CD4-positive, alpha-beta memory T cell (primary cell): ENCODE measurements around the gene BEGAIN. TPM values are rescaled to one million over a fixed set of nuclear protein-coding genes. Genes with fewer than 3 reads are reported as not detected.
A peak's percentile ranks its signal among the peaks of the same experiment; 100 is the strongest.

Experiments used
- CTCF ChIA-PET: fragments of 350-600 bp; sonication (Branson Sonifier 250); formaldehyde crosslinking; loops from one replicate; lab custom pipeline; 2021; ENCODE audit warnings: inconsistent platforms; ENCODE audit not compliant: partially characterized antibody; lab: Charles Lee
- POLR2A ChIA-PET: fragments of 350-600 bp; sonication (Branson Sonifier 250); formaldehyde crosslinking; loops from one replicate; lab custom pipeline; 2021; ENCODE audit not compliant: partially characterized antibody; lab: Charles Lee
- DNase-seq, 5 donors: peaks; one replicate each; pipeline versions ENCODE4 v3.0.0 to v3.0.0-alpha.2; 2020 to 2022; ENCODE audit warnings: mixed read lengths in 1 of 5
- H3K27ac ChIP-seq: one replicate; pipeline ENCODE4 v1.7.0; 2013; ENCODE audit warnings: low read depth, low read length
- H3K27me3 ChIP-seq: 2 replicates; pipeline ENCODE4 v1.7.0; 2013; ENCODE audit warnings: mild to moderate bottlenecking, low read length, moderate library complexity; ENCODE audit not compliant: insufficient read depth
- H3K36me3 ChIP-seq: 2 replicates; pipeline ENCODE4 v1.7.0; 2013; ENCODE audit warnings: mild to moderate bottlenecking, low read length, moderate library complexity; ENCODE audit not compliant: insufficient read depth
- H3K4me1 ChIP-seq: 2 replicates; pipeline ENCODE4 v1.7.0; 2013; ENCODE audit warnings: mild to moderate bottlenecking, low read length, moderate library complexity; ENCODE audit not compliant: insufficient read depth
- H3K4me3 ChIP-seq, 2 donors: one replicate each; pipeline ENCODE4 v1.7.0; 2013; ENCODE audit warnings: low read length in 2 of 2, mild to moderate bottlenecking in 1 of 2
- H3K9me3 ChIP-seq, 2 donors: one replicate each; pipeline ENCODE4 v1.7.0; 2013; ENCODE audit warnings: low read length in 2 of 2, control low read depth in 1 of 2; ENCODE audit not compliant: control insufficient read depth in 1 of 2
- H3K27ac Mint-ChIP-seq, 7 donors: one replicate each; pipeline ENCODE4 v1.8.0; 2020 to 2021; ENCODE audit warnings: mixed read lengths in 7 of 7, mild to moderate bottlenecking in 6 of 7, inconsistent platforms in 3 of 7, moderate library complexity in 3 of 7
- H3K27me3 Mint-ChIP-seq, 2 donors: one replicate each; pipeline ENCODE4 v1.8.0; 2020 to 2021; ENCODE audit warnings: mixed read lengths in 2 of 2
- H3K36me3 Mint-ChIP-seq, 2 donors: one replicate each; pipeline ENCODE4 v1.8.0; 2020 to 2021; ENCODE audit warnings: mixed read lengths in 2 of 2, inconsistent platforms in 1 of 2, mild to moderate bottlenecking in 1 of 2
- H3K4me1 Mint-ChIP-seq, 4 donors: one replicate each; pipeline ENCODE4 v1.8.0; 2020 to 2021; ENCODE audit warnings: mixed read lengths in 4 of 4, mild to moderate bottlenecking in 1 of 4
- H3K4me3 Mint-ChIP-seq, 8 donors: one replicate each; pipeline ENCODE4 v1.8.0; 2020 to 2021; ENCODE audit warnings: mixed read lengths in 8 of 8, mild to moderate bottlenecking in 7 of 8, moderate library complexity in 6 of 8, inconsistent platforms in 3 of 8
- H3K9me3 Mint-ChIP-seq, 8 donors: one replicate each; pipeline ENCODE4 v1.8.0; 2020 to 2021; ENCODE audit warnings: mixed read lengths in 8 of 8, mild to moderate bottlenecking in 5 of 8, inconsistent platforms in 3 of 8, moderate library complexity in 1 of 8
- intact Hi-C: fragments of 100-400 bp; cut with micrococcal nuclease; formaldehyde crosslinking; loops from one replicate; pipeline ENCODE4 v1.15.1; 2023
- polyA plus RNA-seq, 2 donors: library from polyadenylated mRNA; unstranded; fragments of 300-500 nt; fragmentation: Illumina TruSeq; gene quantifications; one replicate each; pipeline ENCODE4 v1.2.3, GENCODE V29; 2021
- total RNA-seq, 2 experiments: library from RNA; stranded (reverse); gene quantifications; one replicate each; pipeline ENCODE4 v1.2.3, GENCODE V29; 2021

BEGAIN gene
- total and polyA plus RNA-seq, 4 experiments from 2014 or later: 0.09 to 1.8 (median 1.2) TPM

DNA sequence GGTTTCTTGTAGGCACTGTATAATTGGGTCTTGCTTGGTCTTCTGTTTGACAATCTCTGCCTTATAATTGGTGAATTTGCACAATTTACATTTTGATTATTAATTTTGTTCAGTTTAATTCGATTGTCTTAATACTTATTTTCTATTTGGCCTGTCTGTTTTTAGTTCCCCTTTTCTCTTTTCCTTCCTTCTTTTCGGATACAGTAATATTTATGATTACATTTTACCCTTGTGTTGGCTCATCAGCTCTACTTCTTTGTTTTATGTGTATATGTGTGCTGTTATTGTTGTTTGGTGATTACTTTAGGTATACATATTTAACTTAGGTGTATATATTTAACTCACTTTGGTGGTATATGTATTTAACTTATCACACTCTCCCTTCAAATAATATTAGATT lies 12.8 kb upstream of the BEGAIN start:
- DNase-seq: no peak
- Mint-ChIP-seq H3K27me3 (peaks cover 15 to 16% of the 10 kb centered on the region in 2 donors), H3K36me3 (peaks cover 4 to 5% of the 10 kb centered on the region in 2 donors), H3K4me3 (no peak overlapping the region), H3K9me3 (peaks cover 0 to 30% (median 20%) of the 10 kb centered on the region in 8 donors), H3K27ac (no peak overlapping the region), H3K4me1 (peaks cover 0 to 1% (median 0%) of the 10 kb centered on the region in 4 donors)
- Histone ChIP-seq H3K9me3 (peaks cover 0 to 3% of the 10 kb centered on the region in 2 donors), H3K4me3 (no peak overlapping the region), H3K4me1 (no peaks in the 10 kb centered on the region), H3K27ac (no peak overlapping the region), H3K27me3 (no peaks in the 10 kb centered on the region), H3K36me3 (no peaks in the 10 kb centered on the region)
- ChIA-PET CTCF (no interaction called here), POLR2A (no interaction called here)
- intact Hi-C loops: no loop called here

DNA sequence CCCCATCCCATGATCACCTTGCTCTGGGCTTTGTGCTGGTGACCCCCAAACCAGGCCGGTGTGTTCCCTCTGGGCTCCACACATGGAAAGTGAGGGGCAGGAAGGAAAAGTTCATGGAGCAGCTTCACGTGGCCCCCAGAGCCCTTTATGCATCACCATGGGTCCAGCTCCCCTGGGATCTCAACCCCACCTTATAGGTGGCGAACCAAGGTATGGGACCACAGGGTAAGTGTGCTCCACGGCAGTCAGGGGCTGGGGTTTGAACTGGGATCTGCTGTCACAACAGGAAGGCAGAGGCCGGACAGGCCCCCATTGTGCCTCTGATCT lies 7.4 kb upstream of the BEGAIN start:
- peaks cover 13 to 24% of the 10 kb centered on the region in 2 donors for H3K27me3 Mint-ChIP-seq
- POLR2A ChIA-PET: no interaction called here
- Histone ChIP-seq H3K27me3 (no peaks in the 10 kb centered on the region), H3K4me3 (no peak overlapping the region), H3K27ac (no peak overlapping the region), H3K9me3 (no peaks in the 10 kb centered on the region), H3K36me3 (no peaks in the 10 kb centered on the region), H3K4me1 (no peaks in the 10 kb centered on the region)
- DNase-seq: no peak
- peaks cover 0 to 4% (median 0%) of the 10 kb centered on the region in 8 donors for H3K9me3 Mint-ChIP-seq
- H3K36me3 Mint-ChIP-seq: no peaks in the 10 kb centered on the region
- CTCF ChIA-PET: interaction anchor here (1.2 kb wide), 1 partner anchor 51 kb away, joined by 3 read pairs; no protein-coding TSS in a partner anchor
- intact Hi-C loops: no loop called here
- H3K27ac Mint-ChIP-seq: no peak overlapping the region
- H3K4me3 Mint-ChIP-seq: no peak overlapping the region
- H3K4me1 Mint-ChIP-seq: peaks cover 0 to 2% (median 0%) of the 10 kb centered on the region in 4 donors

DNA sequence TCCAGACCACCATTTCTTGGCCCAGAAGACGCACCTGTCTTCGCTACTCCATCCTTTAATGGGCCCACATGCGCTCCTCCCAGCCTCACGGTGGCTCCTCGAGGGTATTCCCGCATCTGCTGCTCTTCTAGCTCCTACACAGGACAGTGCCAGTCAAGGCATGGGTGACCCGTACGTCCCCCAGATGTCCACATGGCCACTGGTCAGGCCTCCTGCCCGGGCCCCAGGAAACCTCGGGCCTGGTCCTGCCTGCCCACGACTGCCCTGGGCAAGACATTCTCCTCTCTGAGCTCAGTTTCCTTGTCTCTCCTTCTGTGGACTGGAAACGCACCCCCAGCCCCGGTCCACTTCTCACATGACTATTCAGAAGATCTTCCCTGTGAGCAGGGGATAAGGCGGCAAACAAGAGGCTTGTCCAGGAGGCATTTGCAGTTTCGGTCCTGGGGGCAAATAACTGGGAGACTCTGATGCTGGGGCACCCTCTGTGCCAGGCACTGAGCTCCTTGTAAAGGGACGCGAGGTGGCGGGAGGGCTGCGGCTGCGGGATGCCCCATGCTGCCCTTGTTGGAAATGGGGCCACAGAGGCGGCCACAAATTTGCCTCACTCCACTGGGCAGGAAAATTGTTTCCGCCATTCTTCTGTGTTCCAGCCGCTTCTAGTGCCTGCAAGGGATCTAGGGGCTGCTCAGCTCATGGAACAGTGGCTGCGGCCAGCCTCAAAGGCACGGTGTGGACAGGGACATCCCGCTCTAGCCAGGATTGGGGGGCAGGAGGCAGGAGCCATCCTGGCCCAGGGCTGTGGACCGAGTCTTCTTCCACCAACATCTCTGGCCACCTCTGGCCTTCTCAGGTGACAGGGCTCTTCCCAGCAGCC lies 6.8 kb upstream of the BEGAIN start:
- ChIA-PET POLR2A (no interaction called here), CTCF (interaction anchor here (1.2 kb wide), 1 partner anchor 52 kb away, joined by 3 read pairs; no protein-coding TSS in a partner anchor)
- H3K9me3 Mint-ChIP-seq: peaks cover 0 to 3% (median 0%) of the 10 kb centered on the region in 8 donors
- no peak for DNase-seq
- H3K27me3 Mint-ChIP-seq: peaks cover 13 to 24% of the 10 kb centered on the region in 2 donors
- no peak overlapping the region for H3K27ac ChIP-seq
- peak overlapping the region in 1 of 7 donors; percentile 12 for H3K27ac Mint-ChIP-seq
- peaks cover 0 to 2% (median 0%) of the 10 kb centered on the region in 4 donors for H3K4me1 Mint-ChIP-seq
- intact Hi-C loops: no loop called here
- no peak overlapping the region for H3K4me3 ChIP-seq
- no peaks in the 10 kb centered on the region for H3K36me3 Mint-ChIP-seq
- H3K36me3 ChIP-seq: no peaks in the 10 kb centered on the region
- H3K4me1 ChIP-seq: no peaks in the 10 kb centered on the region
- no peaks in the 10 kb centered on the region for H3K9me3 ChIP-seq
- no peak overlapping the region for H3K4me3 Mint-ChIP-seq
- no peaks in the 10 kb centered on the region for H3K27me3 ChIP-seq

DNA sequence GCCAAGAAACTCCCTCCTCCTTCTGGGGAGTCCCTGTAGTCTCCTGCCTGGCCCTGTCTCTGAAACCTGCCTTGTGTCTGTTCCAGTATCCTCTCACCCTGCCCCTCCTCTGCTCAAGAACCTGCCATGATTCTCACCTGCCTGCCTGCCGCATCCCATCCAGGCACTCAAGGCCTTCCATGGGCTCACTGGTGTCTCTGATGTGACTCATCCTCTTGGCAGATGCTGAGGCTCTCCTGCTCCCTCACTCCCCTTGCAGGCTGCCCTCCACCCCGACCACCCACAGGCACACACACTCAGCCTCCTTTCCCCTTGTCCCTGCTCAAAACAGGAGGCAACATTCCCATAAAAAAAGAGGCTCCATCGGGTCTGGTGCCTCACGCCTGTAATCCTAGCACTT lies 5.8 kb upstream of the BEGAIN start:
- POLR2A ChIA-PET: no interaction called here
- intact Hi-C loops: no loop called here
- Histone ChIP-seq H3K27ac (no peak overlapping the region), H3K4me1 (peaks cover 2% of the 10 kb centered on the region), H3K27me3 (peaks cover 2% of the 10 kb centered on the region), H3K4me3 (no peak overlapping the region), H3K36me3 (no peaks in the 10 kb centered on the region), H3K9me3 (no peaks in the 10 kb centered on the region)
- peaks cover 0 to 3% (median 0%) of the 10 kb centered on the region in 8 donors for H3K9me3 Mint-ChIP-seq
- H3K36me3 Mint-ChIP-seq: no peaks in the 10 kb centered on the region
- H3K27ac Mint-ChIP-seq: peak overlapping the region in 1 of 7 donors; percentile 32
- peaks cover 0 to 2% (median under 1%) of the 10 kb centered on the region in 4 donors for H3K4me1 Mint-ChIP-seq
- no peak for DNase-seq
- peaks cover 17 to 26% of the 10 kb centered on the region in 2 donors for H3K27me3 Mint-ChIP-seq
- H3K4me3 Mint-ChIP-seq: no peak overlapping the region
- CTCF ChIA-PET: no interaction called here

DNA sequence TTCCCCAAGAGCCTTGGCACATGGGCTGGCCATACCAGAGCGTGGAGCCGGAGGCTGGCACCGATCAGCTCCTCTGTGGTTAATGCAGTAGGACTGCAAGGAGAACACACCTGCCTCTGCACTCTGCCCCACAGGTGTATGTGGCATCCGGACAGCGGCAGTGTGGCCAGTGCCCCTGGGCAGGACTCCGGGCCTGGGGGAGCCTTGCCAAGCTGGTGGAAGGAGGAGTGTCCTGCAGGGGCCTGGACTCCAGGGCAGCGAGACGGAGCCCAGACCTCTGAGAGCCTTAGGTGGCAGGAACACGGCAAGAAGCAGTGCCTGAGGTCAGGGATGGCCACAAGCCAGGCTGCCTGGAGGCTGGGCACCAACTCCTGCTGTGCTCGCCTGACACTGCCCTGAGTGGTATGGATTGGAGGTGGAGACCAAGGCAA lies 5.3 kb upstream of the BEGAIN start:
- Histone ChIP-seq H3K4me1 (peaks cover 6% of the 10 kb centered on the region), H3K27ac (no peak overlapping the region), H3K27me3 (peaks cover 6% of the 10 kb centered on the region), H3K36me3 (no peaks in the 10 kb centered on the region), H3K9me3 (no peaks in the 10 kb centered on the region), H3K4me3 (no peak overlapping the region)
- ChIA-PET CTCF (no interaction called here), POLR2A (no interaction called here)
- H3K4me3 Mint-ChIP-seq: no peak overlapping the region
- peaks cover 0 to 5% (median 2%) of the 10 kb centered on the region in 4 donors for H3K4me1 Mint-ChIP-seq
- H3K9me3 Mint-ChIP-seq: peaks cover 0 to 3% (median 0%) of the 10 kb centered on the region in 8 donors
- intact Hi-C loops: no loop called here
- no peak for DNase-seq
- H3K36me3 Mint-ChIP-seq: no peaks in the 10 kb centered on the region
- peaks cover 17 to 26% of the 10 kb centered on the region in 2 donors for H3K27me3 Mint-ChIP-seq
- no peak overlapping the region for H3K27ac Mint-ChIP-seq

DNA sequence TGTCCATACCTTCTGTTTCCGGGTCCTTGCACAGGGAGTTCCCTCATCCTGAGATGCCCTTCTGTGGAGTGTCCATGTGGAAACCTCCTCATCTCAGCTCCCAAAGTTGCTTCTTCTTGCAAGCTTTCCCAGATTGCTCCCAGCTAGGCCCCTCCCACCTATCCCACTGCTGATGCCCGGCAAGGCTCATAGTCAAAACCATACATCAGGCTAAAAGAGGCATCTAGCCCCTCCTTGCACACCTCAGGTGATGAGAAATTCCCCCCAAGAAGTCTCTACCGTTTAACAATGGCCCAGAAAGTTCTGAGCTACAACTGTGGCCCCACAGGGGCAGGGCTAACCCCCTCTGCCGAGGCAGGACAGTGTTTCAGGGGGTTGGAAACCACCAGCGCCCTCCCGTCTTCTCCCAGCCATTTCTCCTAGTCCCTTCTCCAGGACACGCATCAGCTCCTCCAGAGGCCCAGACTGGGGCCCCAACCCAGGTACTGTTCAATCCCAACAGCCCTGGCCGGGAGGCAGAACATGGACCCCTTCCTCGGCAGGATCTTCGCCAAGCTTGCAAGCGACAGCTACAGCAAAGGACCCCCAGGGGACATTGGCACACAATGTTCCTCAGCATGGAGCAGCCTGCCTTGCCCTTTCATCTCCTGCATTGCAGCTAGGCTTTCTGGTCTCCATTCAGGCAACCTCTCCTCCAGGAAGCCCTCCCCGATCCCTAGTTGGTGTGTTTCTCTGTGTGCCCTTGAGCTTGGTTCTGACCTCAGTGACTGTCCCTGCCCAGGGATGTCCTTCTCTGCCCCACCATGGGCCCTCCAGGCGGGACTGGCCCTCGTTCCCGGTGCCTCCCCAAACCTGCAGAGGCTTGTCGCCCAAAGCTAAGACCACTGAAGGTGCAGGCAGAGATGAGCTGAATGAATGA lies 4.5 kb upstream of the BEGAIN start:
- no peaks in the 10 kb centered on the region for H3K36me3 Mint-ChIP-seq
- intact Hi-C loops: no loop called here
- peaks cover 6% of the 10 kb centered on the region for H3K27me3 ChIP-seq
- ChIA-PET POLR2A (no interaction called here), CTCF (no interaction called here)
- H3K36me3 ChIP-seq: no peaks in the 10 kb centered on the region
- no peaks in the 10 kb centered on the region for H3K9me3 ChIP-seq
- peaks cover 6% of the 10 kb centered on the region for H3K4me1 ChIP-seq
- H3K4me3 ChIP-seq: no peak overlapping the region
- H3K27ac Mint-ChIP-seq: no peak overlapping the region
- peaks cover 16 to 26% of the 10 kb centered on the region in 2 donors for H3K27me3 Mint-ChIP-seq
- H3K27ac ChIP-seq: no peak overlapping the region
- DNase-seq: no peak
- H3K4me3 Mint-ChIP-seq: peak overlapping the region in 1 of 8 donors; percentile 7
- peaks cover 0 to 5% (median 2%) of the 10 kb centered on the region in 4 donors for H3K4me1 Mint-ChIP-seq
- H3K9me3 Mint-ChIP-seq: peaks cover 0 to 3% (median 0%) of the 10 kb centered on the region in 8 donors
